Measurements from ENCODE around the gene TEX51.

TEX51 gene

DNA sequence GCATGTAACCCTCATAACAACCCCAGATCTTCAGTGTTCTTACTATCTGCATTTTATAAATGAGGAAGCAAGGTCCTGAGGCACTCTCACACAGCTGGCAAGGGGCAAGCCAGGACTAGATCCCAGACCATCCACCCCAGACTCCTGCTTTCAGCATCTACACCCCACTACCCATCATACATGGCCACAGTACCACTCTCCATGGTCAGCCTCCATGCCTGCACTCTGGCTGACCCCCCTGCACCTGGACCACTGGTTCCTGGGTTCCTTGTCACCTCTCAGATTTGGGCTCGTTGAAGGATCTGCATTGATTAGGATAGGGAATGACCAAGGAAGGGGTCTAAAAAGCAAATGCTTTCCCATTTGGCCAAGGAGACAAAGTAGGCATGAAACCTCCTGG lies 36.0 kb upstream of the TEX51 start:
- Histone ChIP-seq H3K4me3 (replicated peaks; ENCODE audit: insufficient read depth, low read length) (no peak overlapping the region), H3K27me3 (ENCODE audit: insufficient read depth, poor library complexity, severe bottlenecking) (no peaks in the 10 kb centered on the region), H3K27ac (replicated peaks) (no peak overlapping the region)
- DNase-seq (ENCODE audit: low read depth in 1 of 2, low spot score in 1 of 2) = no peak
- TF ChIP-seq POLR2AphosphoS5 (IDR thresholded peaks at IDR 0.05; ENCODE audit: low read depth) (no peak), GABPA (IDR thresholded peaks at IDR 0.05; ENCODE audit: low read depth) (no peak), SPI1 (IDR thresholded peaks at IDR 0.05; ENCODE audit: borderline replicate concordance, low read depth) (no peak)
- TF ChIP-seq, protein P1, sequence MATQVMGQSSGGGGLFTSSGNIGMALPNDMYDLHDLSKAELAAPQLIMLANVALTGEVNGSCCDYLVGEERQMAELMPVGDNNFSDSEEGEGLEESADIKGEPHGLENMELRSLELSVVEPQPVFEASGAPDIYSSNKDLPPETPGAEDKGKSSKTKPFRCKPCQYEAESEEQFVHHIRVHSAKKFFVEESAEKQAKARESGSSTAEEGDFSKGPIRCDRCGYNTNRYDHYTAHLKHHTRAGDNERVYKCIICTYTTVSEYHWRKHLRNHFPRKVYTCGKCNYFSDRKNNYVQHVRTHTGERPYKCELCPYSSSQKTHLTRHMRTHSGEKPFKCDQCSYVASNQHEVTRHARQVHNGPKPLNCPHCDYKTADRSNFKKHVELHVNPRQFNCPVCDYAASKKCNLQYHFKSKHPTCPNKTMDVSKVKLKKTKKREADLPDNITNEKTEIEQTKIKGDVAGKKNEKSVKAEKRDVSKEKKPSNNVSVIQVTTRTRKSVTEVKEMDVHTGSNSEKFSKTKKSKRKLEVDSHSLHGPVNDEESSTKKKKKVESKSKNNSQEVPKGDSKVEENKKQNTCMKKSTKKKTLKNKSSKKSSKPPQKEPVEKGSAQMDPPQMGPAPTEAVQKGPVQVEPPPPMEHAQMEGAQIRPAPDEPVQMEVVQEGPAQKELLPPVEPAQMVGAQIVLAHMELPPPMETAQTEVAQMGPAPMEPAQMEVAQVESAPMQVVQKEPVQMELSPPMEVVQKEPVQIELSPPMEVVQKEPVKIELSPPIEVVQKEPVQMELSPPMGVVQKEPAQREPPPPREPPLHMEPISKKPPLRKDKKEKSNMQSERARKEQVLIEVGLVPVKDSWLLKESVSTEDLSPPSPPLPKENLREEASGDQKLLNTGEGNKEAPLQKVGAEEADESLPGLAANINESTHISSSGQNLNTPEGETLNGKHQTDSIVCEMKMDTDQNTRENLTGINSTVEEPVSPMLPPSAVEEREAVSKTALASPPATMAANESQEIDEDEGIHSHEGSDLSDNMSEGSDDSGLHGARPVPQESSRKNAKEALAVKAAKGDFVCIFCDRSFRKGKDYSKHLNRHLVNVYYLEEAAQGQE (IDR thresholded peaks at IDR 0.05; ENCODE audit: insufficient replicate concordance, low read depth) = no peak
- TF ChIP-seq, protein P2, sequence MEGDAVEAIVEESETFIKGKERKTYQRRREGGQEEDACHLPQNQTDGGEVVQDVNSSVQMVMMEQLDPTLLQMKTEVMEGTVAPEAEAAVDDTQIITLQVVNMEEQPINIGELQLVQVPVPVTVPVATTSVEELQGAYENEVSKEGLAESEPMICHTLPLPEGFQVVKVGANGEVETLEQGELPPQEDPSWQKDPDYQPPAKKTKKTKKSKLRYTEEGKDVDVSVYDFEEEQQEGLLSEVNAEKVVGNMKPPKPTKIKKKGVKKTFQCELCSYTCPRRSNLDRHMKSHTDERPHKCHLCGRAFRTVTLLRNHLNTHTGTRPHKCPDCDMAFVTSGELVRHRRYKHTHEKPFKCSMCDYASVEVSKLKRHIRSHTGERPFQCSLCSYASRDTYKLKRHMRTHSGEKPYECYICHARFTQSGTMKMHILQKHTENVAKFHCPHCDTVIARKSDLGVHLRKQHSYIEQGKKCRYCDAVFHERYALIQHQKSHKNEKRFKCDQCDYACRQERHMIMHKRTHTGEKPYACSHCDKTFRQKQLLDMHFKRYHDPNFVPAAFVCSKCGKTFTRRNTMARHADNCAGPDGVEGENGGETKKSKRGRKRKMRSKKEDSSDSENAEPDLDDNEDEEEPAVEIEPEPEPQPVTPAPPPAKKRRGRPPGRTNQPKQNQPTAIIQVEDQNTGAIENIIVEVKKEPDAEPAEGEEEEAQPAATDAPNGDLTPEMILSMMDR (IDR thresholded peaks at IDR 0.05; ENCODE audit: insufficient read depth, low read length) = no peak

- Histone ChIP-seq H3K27me3 (ENCODE audit: insufficient read depth, poor library complexity, severe bottlenecking) (no peaks in the 10 kb centered on the region), H3K27ac (replicated peaks) (no peak overlapping the region), H3K4me3 (replicated peaks; ENCODE audit: insufficient read depth, low read length) (no peak overlapping the region)
- no peak for DNase-seq (ENCODE audit: low read depth in 1 of 2, low spot score in 1 of 2)
- TF ChIP-seq, protein P2 (IDR thresholded peaks at IDR 0.05; ENCODE audit: insufficient read depth, low read length) = no peak
- TF ChIP-seq, protein P1 (IDR thresholded peaks at IDR 0.05; ENCODE audit: insufficient replicate concordance, low read depth) = no peak
- TF ChIP-seq GABPA (IDR thresholded peaks at IDR 0.05; ENCODE audit: low read depth) (no peak), SPI1 (IDR thresholded peaks at IDR 0.05; ENCODE audit: borderline replicate concordance, low read depth) (no peak), POLR2AphosphoS5 (IDR thresholded peaks at IDR 0.05; ENCODE audit: low read depth) (no peak)
Measured at GRCh38 chr2:126863336-126864015, 35.2 kb upstream of the TEX51 start.

DNA sequence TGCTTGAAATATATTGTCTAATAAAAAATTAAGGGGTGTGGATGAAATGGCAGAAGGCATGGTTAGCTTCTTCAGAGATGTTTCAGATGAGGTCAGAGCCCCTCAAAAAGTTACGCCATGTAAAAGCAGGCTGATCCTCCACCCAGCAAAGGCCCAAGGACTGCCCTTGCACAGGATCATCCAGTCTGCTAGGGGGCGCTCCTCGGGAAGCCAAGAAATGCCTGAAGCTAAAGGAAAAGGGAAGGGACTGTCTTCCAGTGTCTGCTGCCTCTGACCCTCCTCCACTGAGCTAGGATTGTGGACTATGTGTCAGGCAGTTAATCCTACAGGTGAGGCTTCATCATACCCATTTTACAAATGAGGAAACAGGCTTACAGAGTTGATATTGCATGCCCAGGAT lies 33.8 kb upstream of the TEX51 start:
- Histone ChIP-seq H3K27ac (replicated peaks) (no peak overlapping the region), H3K4me3 (replicated peaks; ENCODE audit: insufficient read depth, low read length) (no peak overlapping the region), H3K27me3 (ENCODE audit: insufficient read depth, poor library complexity, severe bottlenecking) (no peaks in the 10 kb centered on the region)
- DNase-seq (ENCODE audit: low read depth in 1 of 2, low spot score in 1 of 2) = no peak
- TF ChIP-seq, protein P2 (IDR thresholded peaks at IDR 0.05; ENCODE audit: insufficient read depth, low read length) = no peak
- TF ChIP-seq SPI1 (IDR thresholded peaks at IDR 0.05; ENCODE audit: borderline replicate concordance, low read depth) = no peak
- TF ChIP-seq POLR2AphosphoS5 (IDR thresholded peaks at IDR 0.05; ENCODE audit: low read depth) = no peak
- TF ChIP-seq, protein P1 (IDR thresholded peaks at IDR 0.05; ENCODE audit: insufficient replicate concordance, low read depth) = no peak
- no peak for TF ChIP-seq GABPA (IDR thresholded peaks at IDR 0.05; ENCODE audit: low read depth)

Data from HL-60 (cell line).